Neutrophil (primary cell): ENCODE results near the gene ZYG11A.
"Not testable (repeated sequence)": the region's sequence is repeated elsewhere in the genome, so short reads cannot be mapped to it uniquely, and the experiment has no call there.

Experiments used
- H3K27ac ChIP-seq: fragments of 200-600 bp; sonication (generic); 2 replicates; pipeline ENCODE4 v1.5.1; 2016; ENCODE audit warnings: mild to moderate bottlenecking, moderate library complexity
- H3K27me3 ChIP-seq: fragments of 200-600 bp; sonication (generic); 2 replicates; pipeline ENCODE4 v1.6.0; 2016; ENCODE audit warnings: mild to moderate bottlenecking
- H3K36me3 ChIP-seq: fragments of 200-600 bp; sonication (generic); 2 replicates; pipeline ENCODE4 v1.5.1; 2017
- H3K4me1 ChIP-seq, 2 experiments: fragments of 200-600 bp in 1 of 2; sonication (generic) in 1 of 2; 1 replicate in 1 of 2; 2 replicates in 1 of 2; pipeline versions ENCODE4 v1.5.1 to v1.6.1; 2013 to 2016; ENCODE audit warnings: low read depth in 1 of 2, low read length in 1 of 2, mild to moderate bottlenecking in 1 of 2, moderate library complexity in 1 of 2; ENCODE audit not compliant: control insufficient read depth in 1 of 2, insufficient read depth in 1 of 2
- H3K4me3 ChIP-seq, 2 experiments: fragments of 200-600 bp in 1 of 2; sonication (generic) in 1 of 2; 1 replicate in 1 of 2; 2 replicates in 1 of 2; pipeline ENCODE4 v1.5.1; 2013 to 2016; ENCODE audit warnings: low read depth in 1 of 2, low read length in 1 of 2, mild to moderate bottlenecking in 1 of 2, moderate library complexity in 1 of 2
- H3K9me3 ChIP-seq: fragments of 200-600 bp; sonication (generic); 2 replicates; pipeline ENCODE4 v1.5.1; 2016
- TF ChIP-seq, protein P1 (sequence below): fragments of 200-600 bp; sonication (generic); IDR thresholded peaks from 2 replicates; pipeline ENCODE4 v1.5.1; 2016; ENCODE audit warnings: antibody characterized with exemption

Gene ZYG11A

DNA sequence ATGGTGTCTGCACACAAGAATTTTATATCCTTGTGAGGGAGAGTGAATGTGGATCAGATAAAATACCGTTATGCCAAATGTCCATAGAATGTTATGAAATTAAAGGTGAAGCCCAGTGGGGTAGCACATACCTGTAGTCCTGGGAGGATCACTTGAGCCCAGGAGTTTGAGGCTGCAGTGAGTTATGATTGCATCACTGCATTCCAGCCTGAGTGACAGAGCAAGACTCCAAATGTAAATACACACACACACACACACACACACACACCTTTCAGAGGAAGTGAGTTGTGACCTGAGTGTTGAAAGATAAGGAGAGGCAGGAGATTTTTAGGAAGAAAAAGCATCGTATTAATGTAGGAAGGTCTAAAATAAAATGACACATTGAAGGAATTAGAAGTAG lies 28.1 kb upstream of the ZYG11A start:
- H3K27ac ChIP-seq = no peak overlapping the region
- no peaks in the 10 kb centered on the region for H3K9me3 ChIP-seq
- no peaks in the 10 kb centered on the region for H3K27me3 ChIP-seq
- peaks cover 81% of the 10 kb centered on the region for H3K36me3 ChIP-seq
- no peaks in the 10 kb centered on the region for H3K4me1 ChIP-seq
- H3K4me3 ChIP-seq = no peak overlapping the region
- TF ChIP-seq, protein P1, sequence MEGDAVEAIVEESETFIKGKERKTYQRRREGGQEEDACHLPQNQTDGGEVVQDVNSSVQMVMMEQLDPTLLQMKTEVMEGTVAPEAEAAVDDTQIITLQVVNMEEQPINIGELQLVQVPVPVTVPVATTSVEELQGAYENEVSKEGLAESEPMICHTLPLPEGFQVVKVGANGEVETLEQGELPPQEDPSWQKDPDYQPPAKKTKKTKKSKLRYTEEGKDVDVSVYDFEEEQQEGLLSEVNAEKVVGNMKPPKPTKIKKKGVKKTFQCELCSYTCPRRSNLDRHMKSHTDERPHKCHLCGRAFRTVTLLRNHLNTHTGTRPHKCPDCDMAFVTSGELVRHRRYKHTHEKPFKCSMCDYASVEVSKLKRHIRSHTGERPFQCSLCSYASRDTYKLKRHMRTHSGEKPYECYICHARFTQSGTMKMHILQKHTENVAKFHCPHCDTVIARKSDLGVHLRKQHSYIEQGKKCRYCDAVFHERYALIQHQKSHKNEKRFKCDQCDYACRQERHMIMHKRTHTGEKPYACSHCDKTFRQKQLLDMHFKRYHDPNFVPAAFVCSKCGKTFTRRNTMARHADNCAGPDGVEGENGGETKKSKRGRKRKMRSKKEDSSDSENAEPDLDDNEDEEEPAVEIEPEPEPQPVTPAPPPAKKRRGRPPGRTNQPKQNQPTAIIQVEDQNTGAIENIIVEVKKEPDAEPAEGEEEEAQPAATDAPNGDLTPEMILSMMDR = no peak

DNA sequence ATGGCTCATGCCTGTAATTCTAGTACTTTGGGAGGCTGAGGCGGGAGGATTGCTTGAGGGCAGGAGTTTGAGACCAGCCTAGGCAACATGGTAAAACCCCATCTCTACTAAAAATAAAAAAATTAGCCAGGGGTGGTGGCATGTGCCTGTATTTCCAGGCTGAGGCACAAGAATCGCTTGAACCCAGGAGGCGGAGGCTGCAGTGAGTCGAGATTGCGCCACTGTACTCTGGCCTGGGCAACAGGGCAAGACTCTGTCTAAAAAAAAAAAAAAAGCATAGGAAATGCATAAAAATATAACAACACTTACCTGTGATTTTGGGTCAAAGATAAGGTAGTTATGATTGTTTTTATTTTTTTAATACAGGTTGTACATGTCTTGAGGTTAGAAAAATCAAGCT lies 21.7 kb upstream of the ZYG11A start:
- not testable (repeated sequence) for H3K4me1 ChIP-seq, H3K9me3 ChIP-seq, H3K27ac ChIP-seq, H3K4me3 ChIP-seq, H3K27me3 ChIP-seq
- peaks cover 86% of the 10 kb centered on the region for H3K36me3 ChIP-seq

DNA sequence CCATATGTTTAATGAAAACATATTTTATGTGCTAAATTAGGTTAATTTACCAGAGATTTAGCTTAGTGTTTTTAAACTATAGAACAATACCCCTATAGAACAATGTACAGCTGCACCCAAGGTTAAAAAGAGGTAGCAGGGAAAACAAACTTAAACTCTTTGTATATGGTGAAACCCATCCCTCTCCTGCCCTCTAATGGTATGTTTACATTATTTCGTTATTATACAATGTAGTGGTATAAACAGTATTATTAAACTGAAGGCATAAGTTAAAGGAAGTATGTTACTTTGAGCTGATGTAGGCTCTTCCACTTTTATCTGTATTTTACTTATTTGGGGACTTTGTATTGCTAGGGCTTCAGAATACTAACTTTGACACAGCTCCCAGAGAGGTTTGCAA lies 16.7 kb upstream of the ZYG11A start:
- Histone ChIP-seq H3K36me3 (peaks cover 38% of the 10 kb centered on the region), H3K4me3 (no peak overlapping the region), H3K4me1 (no peaks in the 10 kb centered on the region), H3K9me3 (no peaks in the 10 kb centered on the region), H3K27ac (no peak overlapping the region), H3K27me3 (no peaks in the 10 kb centered on the region)
- TF ChIP-seq, protein P1 = no peak

DNA sequence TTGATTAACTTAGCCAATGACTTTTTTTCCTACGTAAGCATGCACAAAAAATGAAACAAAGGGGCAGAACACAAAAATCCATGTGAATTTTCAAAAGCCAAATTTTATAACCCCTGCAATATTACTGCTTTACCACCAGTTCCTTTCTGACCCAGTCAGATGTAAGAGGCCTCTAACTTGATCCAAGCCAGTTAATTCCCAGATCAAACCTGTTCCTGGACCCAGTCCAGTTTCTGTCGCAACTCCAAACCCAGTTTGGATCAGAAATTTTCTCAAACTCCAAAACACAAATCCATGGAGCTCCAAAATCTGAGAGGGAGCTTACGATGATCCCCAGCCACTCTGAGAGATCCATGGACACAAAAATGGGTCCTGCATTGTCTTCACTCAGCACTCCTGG lies 7.8 kb upstream of the ZYG11A start:
- Histone ChIP-seq H3K4me1 (no peaks in the 10 kb centered on the region), H3K27me3 (peaks cover 10% of the 10 kb centered on the region), H3K4me3 (no peak overlapping the region), H3K27ac (no peak overlapping the region), H3K9me3 (no peaks in the 10 kb centered on the region), H3K36me3 (no peaks in the 10 kb centered on the region)
- TF ChIP-seq, protein P1 = no peak

DNA sequence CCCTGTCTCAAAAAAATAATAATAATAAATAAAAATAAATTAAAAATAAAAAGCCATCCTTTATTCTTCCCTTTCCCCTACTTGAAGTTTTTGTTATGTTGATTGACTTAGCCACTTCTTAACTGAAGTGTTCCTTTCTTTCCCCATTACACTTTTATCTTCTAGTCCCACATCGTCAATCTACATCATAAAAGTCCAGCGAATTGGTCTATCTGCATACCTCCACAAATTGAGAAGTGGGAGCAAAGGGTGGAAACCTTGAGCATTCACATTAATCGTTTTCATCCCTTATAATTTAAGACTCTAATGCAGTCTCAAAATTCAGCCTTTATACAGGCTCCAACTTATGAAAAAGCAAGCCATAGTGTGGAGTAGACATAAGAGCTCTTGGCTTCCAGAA lies 6.5 kb upstream of the ZYG11A start:
- no peaks in the 10 kb centered on the region for H3K36me3 ChIP-seq
- TF ChIP-seq, protein P1 = no peak
- peaks cover 22% of the 10 kb centered on the region for H3K27me3 ChIP-seq
- H3K4me1 ChIP-seq = no peaks in the 10 kb centered on the region
- no peaks in the 10 kb centered on the region for H3K9me3 ChIP-seq
- no peak overlapping the region for H3K27ac ChIP-seq
- no peak overlapping the region for H3K4me3 ChIP-seq

DNA sequence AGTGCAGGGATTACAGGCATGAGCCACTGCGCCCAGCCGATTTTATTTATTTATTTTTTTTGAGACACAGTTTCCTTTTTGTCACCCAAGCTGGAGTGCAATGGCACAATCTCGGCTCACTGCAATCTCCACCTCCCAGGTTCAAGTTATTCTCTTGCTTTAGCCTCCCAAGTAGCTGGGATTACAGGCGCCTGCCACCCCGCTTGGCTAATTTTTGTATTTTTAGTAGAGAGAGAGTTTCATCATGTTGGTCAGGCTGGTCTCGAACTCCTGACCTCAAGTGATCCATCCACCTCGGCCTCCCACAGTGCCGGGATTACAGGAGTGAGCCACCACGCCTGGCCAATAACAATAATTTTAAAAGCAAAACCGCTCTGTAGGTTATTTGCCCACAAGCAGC lies 3.4 kb upstream of the ZYG11A start:
- H3K4me3 ChIP-seq, H3K27ac ChIP-seq, H3K9me3 ChIP-seq, H3K36me3 ChIP-seq: not testable (repeated sequence)
- Histone ChIP-seq H3K27me3 (peaks cover 53% of the 10 kb centered on the region), H3K4me1 (peaks cover 11 to 16% of the 10 kb centered on the region in 2 experiments)

DNA sequence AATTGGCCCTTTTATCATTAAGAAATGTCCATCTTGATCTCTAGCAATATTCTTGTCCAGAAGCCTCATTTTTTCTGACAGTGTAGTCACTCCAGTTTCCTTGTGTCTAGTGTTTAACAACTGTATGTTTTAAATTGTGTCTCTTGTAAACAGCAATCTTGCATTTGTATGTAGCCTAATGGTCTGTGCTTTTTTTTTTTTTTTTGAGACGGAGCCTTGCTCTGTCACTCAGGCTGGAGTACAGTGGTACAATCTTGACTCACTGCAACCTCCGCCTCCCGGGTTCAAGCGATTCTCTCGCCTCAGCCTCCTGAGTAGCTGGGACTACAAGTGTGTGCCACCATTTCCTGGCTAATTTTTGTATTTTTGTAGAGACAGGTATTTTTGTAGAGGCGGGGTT lies 2.6 kb downstream of the ZYG11A start:
- H3K9me3 ChIP-seq = not testable (repeated sequence)

More for the DNA sequence above, 2.6 kb downstream of the ZYG11A start:
- H3K4me1 ChIP-seq = peaks cover 11 to 16% of the 10 kb centered on the region in 2 experiments
- H3K27me3 ChIP-seq = peaks cover 82% of the 10 kb centered on the region
- not testable (repeated sequence) for H3K27ac ChIP-seq, H3K4me3 ChIP-seq, H3K36me3 ChIP-seq
